Progenitor cell of endocrine pancreas (in vitro differentiated cells): ENCODE results near the gene MAD1L1. TPM values are rescaled to one million over a fixed set of nuclear protein-coding genes. Genes with fewer than 3 reads are reported as not detected.
"Not testable (repeated sequence)": the region's sequence is repeated elsewhere in the genome, so short reads cannot be mapped to it uniquely, and the experiment has no call there.

Experiments
- DNase-seq: peaks from one replicate; pipeline ENCODE4 v3.0.0; 2021; ENCODE audit warnings: low spot score; ENCODE audit not compliant: unreplicated experiment
- H3K27ac Mint-ChIP-seq: 2 replicates; pipeline ENCODE4 v1.8.0; 2021; ENCODE audit warnings: mild to moderate bottlenecking, moderate library complexity, mixed read lengths
- H3K27me3 Mint-ChIP-seq: 2 replicates; pipeline ENCODE4 v1.8.0; 2021; ENCODE audit warnings: mixed read lengths
- H3K36me3 Mint-ChIP-seq: 2 replicates; pipeline ENCODE4 v1.8.0; 2022; ENCODE audit warnings: mixed read lengths; ENCODE audit not compliant: insufficient read depth
- H3K4me1 Mint-ChIP-seq: 2 replicates; pipeline ENCODE4 v1.8.0; 2021; ENCODE audit warnings: low read depth, mixed read lengths
- H3K4me3 Mint-ChIP-seq: 2 replicates; pipeline ENCODE4 v1.8.0; 2021; ENCODE audit warnings: low read depth, mild to moderate bottlenecking, moderate library complexity, mixed read lengths
- H3K9me3 Mint-ChIP-seq: 2 replicates; pipeline ENCODE4 v1.8.0; 2021; ENCODE audit warnings: low read depth, mixed read lengths
- total RNA-seq: library from RNA; stranded (reverse); gene quantifications from 2 replicates; pipeline ENCODE4 v1.2.1, GENCODE V29; 2021
- TF ChIP-seq, protein P1 (sequence below): fragments of 200-600 bp; sonication (generic); IDR thresholded peaks from one replicate; pipeline ENCODE4 v1.5.0; 2021; ENCODE audit warnings: antibody characterized with exemption, mild to moderate bottlenecking; ENCODE audit not compliant: unreplicated experiment

The MAD1L1 gene
- total RNA-seq, 1 donor from 2014 or later = 49.8 TPM

DNA sequence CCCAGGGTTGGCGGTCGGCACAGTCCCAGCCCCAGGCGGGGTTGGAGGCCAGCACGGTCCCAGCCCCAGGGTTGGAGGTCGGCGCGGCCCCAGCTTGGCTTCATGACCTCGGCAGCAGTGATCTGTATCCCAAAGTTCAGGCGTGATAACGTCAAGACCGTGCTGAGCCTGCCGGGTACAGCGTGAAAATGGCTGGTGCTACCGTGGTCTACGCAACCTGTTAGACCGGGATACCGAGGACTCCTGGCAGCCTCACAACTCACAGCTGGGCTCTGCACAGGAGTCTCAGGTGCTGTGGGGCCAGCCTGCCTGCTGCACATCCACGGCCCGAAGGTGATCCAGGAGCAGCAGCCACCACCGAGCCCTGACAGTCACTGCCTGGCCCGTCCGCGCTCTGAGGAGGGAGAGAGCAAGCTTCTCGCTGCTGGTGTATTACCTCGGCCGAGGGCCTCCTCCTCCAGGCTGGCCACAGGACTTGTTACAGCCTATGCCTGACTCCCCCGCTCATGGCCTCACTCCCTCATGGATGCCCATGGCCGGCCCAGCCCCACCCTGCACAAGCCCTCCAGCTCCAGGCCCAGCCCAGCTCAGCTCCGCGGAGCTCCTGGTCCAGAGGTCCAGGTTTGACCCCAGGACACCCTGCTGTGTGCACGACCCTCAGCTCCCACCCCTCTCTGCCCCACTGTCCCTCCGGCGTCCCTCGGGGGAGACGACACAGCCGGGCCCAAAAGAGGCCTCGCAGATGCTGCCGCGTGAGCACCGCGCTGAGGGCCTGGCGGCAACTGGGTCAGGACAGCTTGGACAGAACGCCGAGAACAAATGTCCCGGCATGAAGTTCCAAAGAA is 406.6 kb downstream of the MAD1L1 start:
- peaks cover 28% of the 10 kb centered on the region for H3K4me1 Mint-ChIP-seq
- TF ChIP-seq, protein P1, sequence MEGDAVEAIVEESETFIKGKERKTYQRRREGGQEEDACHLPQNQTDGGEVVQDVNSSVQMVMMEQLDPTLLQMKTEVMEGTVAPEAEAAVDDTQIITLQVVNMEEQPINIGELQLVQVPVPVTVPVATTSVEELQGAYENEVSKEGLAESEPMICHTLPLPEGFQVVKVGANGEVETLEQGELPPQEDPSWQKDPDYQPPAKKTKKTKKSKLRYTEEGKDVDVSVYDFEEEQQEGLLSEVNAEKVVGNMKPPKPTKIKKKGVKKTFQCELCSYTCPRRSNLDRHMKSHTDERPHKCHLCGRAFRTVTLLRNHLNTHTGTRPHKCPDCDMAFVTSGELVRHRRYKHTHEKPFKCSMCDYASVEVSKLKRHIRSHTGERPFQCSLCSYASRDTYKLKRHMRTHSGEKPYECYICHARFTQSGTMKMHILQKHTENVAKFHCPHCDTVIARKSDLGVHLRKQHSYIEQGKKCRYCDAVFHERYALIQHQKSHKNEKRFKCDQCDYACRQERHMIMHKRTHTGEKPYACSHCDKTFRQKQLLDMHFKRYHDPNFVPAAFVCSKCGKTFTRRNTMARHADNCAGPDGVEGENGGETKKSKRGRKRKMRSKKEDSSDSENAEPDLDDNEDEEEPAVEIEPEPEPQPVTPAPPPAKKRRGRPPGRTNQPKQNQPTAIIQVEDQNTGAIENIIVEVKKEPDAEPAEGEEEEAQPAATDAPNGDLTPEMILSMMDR = no peak
- H3K4me3 Mint-ChIP-seq = no peak overlapping the region
- no peaks in the 10 kb centered on the region for H3K27me3 Mint-ChIP-seq
- no peak for DNase-seq
- peaks cover 12% of the 10 kb centered on the region for H3K36me3 Mint-ChIP-seq
- H3K27ac Mint-ChIP-seq = no peak overlapping the region
- peaks cover 17% of the 10 kb centered on the region for H3K9me3 Mint-ChIP-seq

GRCh38 chr7:1825647-1825896 is 407.2 kb downstream of the MAD1L1 start:
- Mint-ChIP-seq H3K4me1 (peaks cover 28% of the 10 kb centered on the region), H3K36me3 (peaks cover 12% of the 10 kb centered on the region), H3K9me3 (peaks cover 15% of the 10 kb centered on the region)
- DNase-seq, H3K27ac Mint-ChIP-seq, H3K4me3 Mint-ChIP-seq, H3K27me3 Mint-ChIP-seq: not testable (repeated sequence)

GRCh38 chr7:1824882-1825646 is 407.7 kb downstream of the MAD1L1 start:
- H3K36me3 Mint-ChIP-seq = peaks cover 13% of the 10 kb centered on the region
- H3K4me1 Mint-ChIP-seq = peaks cover 28% of the 10 kb centered on the region
- H3K9me3 Mint-ChIP-seq = peaks cover 15% of the 10 kb centered on the region
- DNase-seq, H3K4me3 Mint-ChIP-seq, H3K27ac Mint-ChIP-seq, H3K27me3 Mint-ChIP-seq: not testable (repeated sequence)

DNA sequence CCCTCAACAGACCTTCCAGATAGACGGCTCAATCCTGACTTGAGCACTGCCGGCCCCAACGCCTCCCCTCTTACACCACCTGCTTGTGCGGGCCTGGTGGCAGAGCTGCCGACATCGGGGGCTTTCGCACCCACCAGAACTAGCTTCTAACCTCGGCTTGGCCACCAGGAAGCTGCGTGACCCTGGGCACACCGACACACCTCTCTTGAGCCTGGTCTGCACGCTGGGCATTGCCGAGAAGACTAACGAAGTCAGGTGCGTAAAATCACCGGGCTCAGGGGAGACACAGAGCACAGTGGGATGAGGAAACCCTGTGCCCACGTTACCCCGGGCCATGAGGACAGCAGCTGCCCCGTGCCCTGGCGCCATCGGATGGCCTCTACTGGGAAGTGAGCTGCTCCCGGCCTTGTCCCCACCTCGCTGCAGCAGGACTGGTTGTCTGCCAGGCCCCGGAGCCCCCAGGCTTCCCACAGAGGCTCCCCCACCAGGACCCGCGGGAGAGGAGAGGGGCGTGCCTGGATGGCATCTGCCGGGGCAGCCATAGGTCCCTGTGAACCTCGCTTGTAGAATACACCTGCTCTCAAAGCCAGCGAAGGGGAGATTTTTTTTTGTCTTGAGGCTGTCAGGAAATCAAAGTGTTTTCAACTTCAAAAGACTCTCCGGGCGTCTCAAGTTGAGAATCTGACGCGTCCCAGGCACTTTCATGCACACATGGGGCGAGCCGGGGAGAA is 408.4 kb downstream of the MAD1L1 start:
- peaks cover 10% of the 10 kb centered on the region for H3K36me3 Mint-ChIP-seq
- peak overlapping the region; percentile 92 for H3K27ac Mint-ChIP-seq
- H3K9me3 Mint-ChIP-seq = peaks cover 10% of the 10 kb centered on the region
- H3K4me1 Mint-ChIP-seq = peaks cover 28% of the 10 kb centered on the region
- not testable (repeated sequence) for H3K27me3 Mint-ChIP-seq, DNase-seq, H3K4me3 Mint-ChIP-seq

- peak overlapping the region; percentile 92 for H3K27ac Mint-ChIP-seq
- TF ChIP-seq, protein P1 = no peak
- H3K4me3 Mint-ChIP-seq = peak overlapping the region; percentile 10
- peaks cover 6% of the 10 kb centered on the region for H3K9me3 Mint-ChIP-seq
- H3K27me3 Mint-ChIP-seq = no peaks in the 10 kb centered on the region
- DNase-seq = no peak
- H3K4me1 Mint-ChIP-seq = peaks cover 33% of the 10 kb centered on the region
- peaks cover 6% of the 10 kb centered on the region for H3K36me3 Mint-ChIP-seq
These were observed 409.2 kb downstream of the MAD1L1 start for GRCh38 chr7:1823376-1824150.

GRCh38 chr7:1819259-1819841 is 413.4 kb downstream of the MAD1L1 start:
- TF ChIP-seq, protein P1 = no peak
- peaks cover 5% of the 10 kb centered on the region for H3K36me3 Mint-ChIP-seq
- peaks cover 5% of the 10 kb centered on the region for H3K9me3 Mint-ChIP-seq
- no peak overlapping the region for H3K27ac Mint-ChIP-seq
- H3K4me3 Mint-ChIP-seq = no peak overlapping the region
- H3K4me1 Mint-ChIP-seq = peaks cover 39% of the 10 kb centered on the region
- H3K27me3 Mint-ChIP-seq = no peaks in the 10 kb centered on the region
- no peak for DNase-seq
